ENCODE results near the gene KRT86. TPM values are rescaled to one million over a fixed set of nuclear protein-coding genes. Genes with fewer than 3 reads are reported as not detected.

Gene KRT86
- total and polyA plus RNA-seq, 2 donors (not counting 1 experiment from before 2014, with no cell fraction given), result not detected

DNA sequence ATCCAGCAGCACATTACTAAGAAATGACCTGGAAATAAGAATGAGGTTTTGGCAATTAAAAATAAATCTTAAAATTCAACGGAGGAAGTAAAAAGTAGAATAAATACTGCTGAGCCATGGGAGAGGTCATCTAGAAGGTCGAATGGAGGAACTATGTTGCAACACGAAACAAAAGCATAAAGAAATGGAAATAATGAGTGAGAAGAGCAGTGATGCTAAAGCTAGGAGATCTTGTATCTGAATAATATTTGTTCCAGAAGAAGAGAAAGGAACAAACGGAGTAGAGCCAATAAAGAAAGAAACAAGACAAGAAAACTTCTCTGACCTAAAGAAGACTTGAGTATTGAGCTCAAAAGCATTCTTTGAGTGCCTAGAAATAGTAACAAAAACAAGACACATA, 48.0 kb upstream of the KRT86 start:
- DNase-seq, result no peak
- TF ChIP-seq, protein P1, sequence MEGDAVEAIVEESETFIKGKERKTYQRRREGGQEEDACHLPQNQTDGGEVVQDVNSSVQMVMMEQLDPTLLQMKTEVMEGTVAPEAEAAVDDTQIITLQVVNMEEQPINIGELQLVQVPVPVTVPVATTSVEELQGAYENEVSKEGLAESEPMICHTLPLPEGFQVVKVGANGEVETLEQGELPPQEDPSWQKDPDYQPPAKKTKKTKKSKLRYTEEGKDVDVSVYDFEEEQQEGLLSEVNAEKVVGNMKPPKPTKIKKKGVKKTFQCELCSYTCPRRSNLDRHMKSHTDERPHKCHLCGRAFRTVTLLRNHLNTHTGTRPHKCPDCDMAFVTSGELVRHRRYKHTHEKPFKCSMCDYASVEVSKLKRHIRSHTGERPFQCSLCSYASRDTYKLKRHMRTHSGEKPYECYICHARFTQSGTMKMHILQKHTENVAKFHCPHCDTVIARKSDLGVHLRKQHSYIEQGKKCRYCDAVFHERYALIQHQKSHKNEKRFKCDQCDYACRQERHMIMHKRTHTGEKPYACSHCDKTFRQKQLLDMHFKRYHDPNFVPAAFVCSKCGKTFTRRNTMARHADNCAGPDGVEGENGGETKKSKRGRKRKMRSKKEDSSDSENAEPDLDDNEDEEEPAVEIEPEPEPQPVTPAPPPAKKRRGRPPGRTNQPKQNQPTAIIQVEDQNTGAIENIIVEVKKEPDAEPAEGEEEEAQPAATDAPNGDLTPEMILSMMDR (IDR thresholded peaks at IDR 0.05), result no peak
- Mint-ChIP-seq H3K27ac (no peak overlapping the region), H3K27me3 (peaks cover 45% of the 10 kb centered on the region), H3K9me3 (ENCODE audit: insufficient read depth) (no peaks in the 10 kb centered on the region), H3K4me1 (no peaks in the 10 kb centered on the region), H3K4me3 (no peak overlapping the region)
- Histone ChIP-seq H3K9ac (ENCODE audit: low read length) (no peak overlapping the region), H3K27ac (ENCODE audit: low read length in 2 of 2) (no peak overlapping the region), H3K4me3 (ENCODE audit: control extremely low read depth in 1 of 5, extremely low read depth in 1 of 5, insufficient read depth in 1 of 5, low read depth in 2 of 5, low read length in 4 of 5) (no peak overlapping the region), H3K4me2 (replicated peaks; ENCODE audit: low read depth, low read length, poor library complexity, severe bottlenecking) (no peak overlapping the region), H4K20me1 (ENCODE audit: control insufficient read depth, insufficient read depth, low read length, poor library complexity, severe bottlenecking) (no peaks in the 10 kb centered on the region), H3K36me3 (replicated peaks in 1 of 2; ENCODE audit: control extremely low read depth in 1 of 2, control insufficient read depth in 1 of 2, extremely low read depth in 1 of 2, insufficient read depth in 2 of 2, low read length in 1 of 2) (no peaks in the 10 kb centered on the region), H3K79me2 (ENCODE audit: control insufficient read depth, insufficient read depth, low read length) (no peaks in the 10 kb centered on the region), H3K27me3 (replicated peaks in 1 of 4; ENCODE audit: control extremely low read depth in 1 of 4, control insufficient read depth in 3 of 4, insufficient read depth in 4 of 4, low read length in 3 of 4) (peaks cover 0 to 19% (median 9%) of the 10 kb centered on the region in 4 experiments), H2AFZ (ENCODE audit: insufficient read depth, low read depth, low read length, poor library complexity, severe bottlenecking) (no peak overlapping the region), H3K4me1 (ENCODE audit: control insufficient read depth in 2 of 2, insufficient read depth in 2 of 2, low read length in 2 of 2) (no peaks in the 10 kb centered on the region), H3K9me3 (ENCODE audit: control extremely low read depth in 1 of 3, control insufficient read depth in 2 of 3, insufficient read depth in 1 of 3, low read length in 2 of 3) (peaks cover 0 to 3% (median 0%) of the 10 kb centered on the region in 3 donors)
- no peak for ATAC-seq (ENCODE audit: low read depth)
- WGBS (ENCODE audit: insufficient coverage), result 80% methylated on average over 2 of the region's 4 CpGs
- CTCF ChIA-PET, result no interaction called here
- intact Hi-C loops (cut with micrococcal nuclease), result no loop called here
- POLR2A ChIA-PET, result no interaction called here

DNA sequence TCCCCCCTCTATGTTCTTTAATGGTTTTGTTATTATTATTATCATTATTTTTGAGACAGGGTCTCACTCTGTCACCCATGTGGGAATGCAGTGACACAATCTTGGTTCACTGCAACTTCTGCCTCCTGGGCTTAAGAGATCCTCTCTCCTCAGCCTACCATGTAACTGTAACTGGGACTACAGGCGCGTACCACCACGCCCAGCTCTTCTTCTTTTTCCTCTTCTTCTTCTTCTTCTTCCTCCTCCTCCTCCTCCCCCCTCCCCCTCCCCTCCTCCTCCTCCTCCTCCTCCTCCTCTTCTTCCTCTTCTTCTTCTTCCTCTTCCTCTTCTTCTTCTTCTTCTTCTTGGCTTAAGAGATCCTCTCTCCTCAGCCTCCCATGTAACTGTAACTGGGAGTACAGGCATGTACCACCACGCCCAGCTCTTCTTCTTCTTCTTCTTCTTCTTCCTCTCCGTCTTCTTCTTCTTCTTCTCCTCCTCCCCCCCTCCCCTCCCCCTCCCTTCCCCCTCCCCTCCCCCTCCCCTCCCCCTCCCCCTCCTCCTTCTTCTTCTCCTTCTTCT, 46.8 kb upstream of the KRT86 start:
- Mint-ChIP-seq H3K4me3 (no peak overlapping the region), H3K27ac (no peak overlapping the region), H3K9me3 (ENCODE audit: insufficient read depth) (no peaks in the 10 kb centered on the region), H3K4me1 (no peaks in the 10 kb centered on the region), H3K27me3 (peaks cover 48% of the 10 kb centered on the region)
- CTCF ChIA-PET, result no interaction called here
- DNase-seq (no peak), ATAC-seq (ENCODE audit: low read depth) (no peak)
- H3K4me3 ChIP-seq (ENCODE audit: control extremely low read depth in 1 of 5, extremely low read depth in 1 of 5, insufficient read depth in 1 of 5, low read depth in 2 of 5, low read length in 4 of 5), result no peak overlapping the region
- H3K79me2 ChIP-seq (ENCODE audit: control insufficient read depth, insufficient read depth, low read length), result no peaks in the 10 kb centered on the region
- H3K9me3 ChIP-seq (ENCODE audit: control extremely low read depth in 1 of 3, control insufficient read depth in 2 of 3, insufficient read depth in 1 of 3, low read length in 2 of 3), result no peaks in the 10 kb centered on the region
- no peaks in the 10 kb centered on the region for H3K36me3 ChIP-seq (replicated peaks in 1 of 2; ENCODE audit: control extremely low read depth in 1 of 2, control insufficient read depth in 1 of 2, extremely low read depth in 1 of 2, insufficient read depth in 2 of 2, low read length in 1 of 2)
- no peak overlapping the region for H3K27ac ChIP-seq (ENCODE audit: low read length in 2 of 2)
- no peak overlapping the region for H3K4me2 ChIP-seq (replicated peaks; ENCODE audit: low read depth, low read length, poor library complexity, severe bottlenecking)
- no peaks in the 10 kb centered on the region for H4K20me1 ChIP-seq (ENCODE audit: control insufficient read depth, insufficient read depth, low read length, poor library complexity, severe bottlenecking)
- no peak for TF ChIP-seq EZH2 (IDR thresholded peaks at IDR 0.05; ENCODE audit: borderline replicate concordance, insufficient read depth, low read depth, low read length, poor library complexity, severe bottlenecking)
- TF ChIP-seq, protein P1 (IDR thresholded peaks at IDR 0.05), result no peak
- no peak overlapping the region for H3K9ac ChIP-seq (ENCODE audit: low read length)
- POLR2A ChIA-PET, result no interaction called here
- H3K27me3 ChIP-seq (replicated peaks in 1 of 4; ENCODE audit: control extremely low read depth in 1 of 4, control insufficient read depth in 3 of 4, insufficient read depth in 4 of 4, low read length in 3 of 4), result peaks cover 0 to 20% (median 4%) of the 10 kb centered on the region in 4 experiments
- H3K4me1 ChIP-seq (ENCODE audit: control insufficient read depth in 2 of 2, insufficient read depth in 2 of 2, low read length in 2 of 2), result no peaks in the 10 kb centered on the region
- no peak overlapping the region for H2AFZ ChIP-seq (ENCODE audit: insufficient read depth, low read depth, low read length, poor library complexity, severe bottlenecking)
- WGBS (ENCODE audit: insufficient coverage), result 41% methylated on average over 3 of the region's 5 CpGs
- intact Hi-C loops (cut with micrococcal nuclease), result no loop called here
